Ovary (tissue), 9 donors: Measurements from ENCODE around the gene LCK. TPM values are rescaled to one million over a fixed set of nuclear protein-coding genes. Genes with fewer than 3 reads are reported as not detected.

ENCODE experiments used
- DNase-seq, 5 donors: peaks; one replicate each; pipeline ENCODE4 v3.0.0-alpha.2; 2019 to 2020
- H3K27ac ChIP-seq, 2 donors: fragments of 200-600 bp; one replicate each; pipeline versions ENCODE4 v1.5.1 to v1.8.0; 2019 to 2022
- H3K27me3 ChIP-seq: fragments of 200-600 bp; one replicate; pipeline ENCODE4 v1.8.0; 2022
- H3K36me3 ChIP-seq: fragments of 200-600 bp; sonication (generic); one replicate; pipeline ENCODE4 v1.5.1; 2019
- H3K4me1 ChIP-seq: one replicate; pipeline ENCODE4 v1.8.1; 2013; ENCODE audit warnings: mild to moderate bottlenecking, moderate library complexity; ENCODE audit not compliant: insufficient read depth
- H3K4me3 ChIP-seq: fragments of 200-600 bp; sonication (generic); one replicate; pipeline ENCODE4 v1.5.1; 2017
- H3K9me3 ChIP-seq, 2 donors: fragments of 200-600 bp in 1 of 2; sonication (generic) in 1 of 2; one replicate each; pipeline versions ENCODE4 v1.5.1 to v1.8.1; 2013 to 2019; ENCODE audit warnings: mild to moderate bottlenecking in 1 of 2, moderate library complexity in 1 of 2
- EP300 ChIP-seq: sonication (generic); formaldehyde crosslinking; IDR thresholded peaks from one replicate; pipeline ENCODE4 v1.6.1; 2017; ENCODE audit warnings: antibody characterized with exemption
- POLR2A ChIP-seq: fragments of 450-650 bp; IDR thresholded peaks from one replicate; pipeline ENCODE4 v1.6.1; 2017; ENCODE audit warnings: antibody characterized with exemption, mild to moderate bottlenecking, moderate library complexity
- WGBS, 3 donors: extraction: QIAGEN DNeasy Blood & Tissue Kit in 1 of 3; methylation state at CpG; one replicate each; pipeline versions ENCODE4 v1.1.5 to v1.1.7; 2013 to 2017; 5-methylcytosine and 5-hydroxymethylcytosine counted together
- intact Hi-C, 4 donors: fragments of 100-400 bp; cut with DNase I; formaldehyde crosslinking; loops; one replicate each; pipeline versions ENCODE4 v1.11.0 to v1.15.1; 2022 to 2023
- polyA plus RNA-seq, 2 donors: library from polyadenylated mRNA; stranded (reverse); fragments of 200-250 nt in 1 of 2; fragments of 350-450 nt in 1 of 2; fragmentation: Illumina TruSeq in 1 of 2; extraction: RNeasy Lipid Tissue Mini Kit (QIAGEN cat#74804) in 1 of 2; gene quantifications; one replicate each; pipeline ENCODE4 v1.2.3, GENCODE V29; 2013 to 2014
- total RNA-seq, 7 donors: library from RNA; depleted of rRNA in 2 of 7; stranded (reverse); fragments of >200 nt in 2 of 7; fragmentation: NEBNext Ultra II Directional in 3 of 7; extraction: Animal tissue kit (Norgen Biotek cat#: 25700) in 3 of 7; gene quantifications; one replicate each; pipeline versions ENCODE4 v1.1.0 to v1.2.4, GENCODE V29; 2016 to 2023
- TF ChIP-seq, protein P1 (sequence below), 3 donors: fragments of 450-650 bp in 2 of 3; fragments of 200-600 bp in 1 of 3; IDR thresholded peaks; one replicate each; pipeline versions ENCODE4 v1.5.1 to v1.8.0; 2016 to 2022; ENCODE audit warnings: antibody characterized with exemption in 3 of 3, mild to moderate bottlenecking in 1 of 3
- donor health status: DM: no; HTN: no; CAD: no; lungs with moderate emphysema.
- donor health status: DM: no; HTN: no; CAD: no.
- donor health status: Bipolar disorder and iron deficiency.
- donor health status: DM: yes; HTN: yes; CAD: no.
- donor health status: DM: no; HTN: no; CAD: no.
- donor health status: DM: yes; HTN: yes; CAD: no.

The LCK gene
- total and polyA plus RNA-seq, 9 donors, result 0.35 to 2.8 (median 0.92) TPM

DNA sequence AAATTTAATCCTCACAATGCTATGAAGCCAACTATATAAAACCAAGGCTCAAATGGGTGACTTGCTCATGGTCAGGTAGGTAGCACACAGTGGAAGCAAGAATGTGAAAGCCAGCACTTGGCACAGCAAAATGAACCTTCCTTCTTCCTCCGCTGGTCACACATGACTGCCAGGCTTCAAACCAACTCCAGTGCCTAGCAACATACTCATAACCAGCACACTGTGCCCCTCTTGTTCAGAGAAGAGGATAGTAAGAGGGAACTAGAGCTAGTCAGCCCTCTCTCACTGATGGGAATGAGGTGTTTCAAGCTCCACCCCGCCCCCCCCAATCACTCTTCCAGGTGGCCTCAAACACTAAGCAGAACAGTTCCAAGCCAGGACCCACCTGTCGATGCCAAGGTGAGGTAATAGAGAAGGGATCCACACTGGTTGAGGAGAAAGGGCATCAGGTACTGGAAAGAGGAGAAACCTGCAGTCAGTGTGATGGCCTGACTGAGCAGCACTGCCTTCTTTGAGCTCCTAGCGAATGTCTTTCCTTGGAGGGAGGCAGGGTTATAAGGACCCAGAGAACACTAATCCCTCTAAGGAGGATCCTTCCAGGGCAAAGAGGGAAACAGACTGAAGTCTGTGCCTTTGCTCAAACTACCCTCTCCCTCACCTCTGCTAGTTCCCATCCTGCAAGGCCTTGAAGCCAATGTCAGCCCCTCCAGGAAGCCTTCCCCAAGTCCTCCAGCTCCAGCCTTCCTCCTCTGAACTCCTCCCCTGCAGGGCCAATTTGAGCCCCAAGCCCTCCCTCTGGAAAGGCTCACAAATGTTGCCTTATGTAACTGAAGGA, 30.1 kb upstream of the LCK start:
- H3K27ac ChIP-seq, result no peak overlapping the region
- H3K9me3 ChIP-seq, result no peaks in the 10 kb centered on the region
- H3K4me1 ChIP-seq, result peaks cover 9% of the 10 kb centered on the region
- no peaks in the 10 kb centered on the region for H3K27me3 ChIP-seq
- TF ChIP-seq POLR2A, result no peak
- TF ChIP-seq, protein P1, sequence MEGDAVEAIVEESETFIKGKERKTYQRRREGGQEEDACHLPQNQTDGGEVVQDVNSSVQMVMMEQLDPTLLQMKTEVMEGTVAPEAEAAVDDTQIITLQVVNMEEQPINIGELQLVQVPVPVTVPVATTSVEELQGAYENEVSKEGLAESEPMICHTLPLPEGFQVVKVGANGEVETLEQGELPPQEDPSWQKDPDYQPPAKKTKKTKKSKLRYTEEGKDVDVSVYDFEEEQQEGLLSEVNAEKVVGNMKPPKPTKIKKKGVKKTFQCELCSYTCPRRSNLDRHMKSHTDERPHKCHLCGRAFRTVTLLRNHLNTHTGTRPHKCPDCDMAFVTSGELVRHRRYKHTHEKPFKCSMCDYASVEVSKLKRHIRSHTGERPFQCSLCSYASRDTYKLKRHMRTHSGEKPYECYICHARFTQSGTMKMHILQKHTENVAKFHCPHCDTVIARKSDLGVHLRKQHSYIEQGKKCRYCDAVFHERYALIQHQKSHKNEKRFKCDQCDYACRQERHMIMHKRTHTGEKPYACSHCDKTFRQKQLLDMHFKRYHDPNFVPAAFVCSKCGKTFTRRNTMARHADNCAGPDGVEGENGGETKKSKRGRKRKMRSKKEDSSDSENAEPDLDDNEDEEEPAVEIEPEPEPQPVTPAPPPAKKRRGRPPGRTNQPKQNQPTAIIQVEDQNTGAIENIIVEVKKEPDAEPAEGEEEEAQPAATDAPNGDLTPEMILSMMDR (IDR thresholded peaks at IDR 0.05), result no peak
- no peak for TF ChIP-seq EP300
- WGBS, 3 donors, result 86 to 95% (median 91%) methylated on average over 4 of the region's 4 CpGs
- intact Hi-C loops, result no loop called here
- H3K36me3 ChIP-seq, result no peaks in the 10 kb centered on the region
- no peak for DNase-seq
- peak overlapping the region; percentile 95 for H3K4me3 ChIP-seq

DNA sequence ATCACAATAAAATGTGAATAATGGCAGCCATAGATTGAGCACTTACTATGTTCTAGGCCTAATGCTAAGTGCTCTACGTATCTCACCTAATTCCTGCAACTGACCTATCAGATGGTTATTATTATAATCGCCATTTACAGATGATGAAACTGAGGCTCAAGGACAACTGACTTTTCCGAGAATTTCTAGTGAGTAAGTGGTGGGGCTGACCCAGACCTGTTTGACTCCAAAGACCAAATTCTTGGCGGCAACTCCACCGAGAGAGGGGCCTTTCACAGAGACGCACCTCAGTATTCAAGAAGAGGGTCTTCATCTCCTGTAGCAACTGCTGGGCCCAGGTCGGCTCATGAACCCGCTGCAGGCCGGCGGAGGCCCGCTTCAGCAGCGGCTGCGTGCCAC, 29.5 kb upstream of the LCK start:
- no peak for TF ChIP-seq POLR2A
- TF ChIP-seq, protein P1 (IDR thresholded peaks at IDR 0.05), result no peak
- TF ChIP-seq EP300, result no peak
- 1 to 4% (median 1%) methylated on average over 13 of the region's 13 CpGs for WGBS, 3 donors
- Histone ChIP-seq H3K9me3 (no peaks in the 10 kb centered on the region), H3K4me3 (peak overlapping the region; percentile 95), H3K27ac (no peak overlapping the region), H3K4me1 (peaks cover 9% of the 10 kb centered on the region), H3K27me3 (no peaks in the 10 kb centered on the region), H3K36me3 (no peaks in the 10 kb centered on the region)
- intact Hi-C loops, result no loop called here
- no peak for DNase-seq

DNA sequence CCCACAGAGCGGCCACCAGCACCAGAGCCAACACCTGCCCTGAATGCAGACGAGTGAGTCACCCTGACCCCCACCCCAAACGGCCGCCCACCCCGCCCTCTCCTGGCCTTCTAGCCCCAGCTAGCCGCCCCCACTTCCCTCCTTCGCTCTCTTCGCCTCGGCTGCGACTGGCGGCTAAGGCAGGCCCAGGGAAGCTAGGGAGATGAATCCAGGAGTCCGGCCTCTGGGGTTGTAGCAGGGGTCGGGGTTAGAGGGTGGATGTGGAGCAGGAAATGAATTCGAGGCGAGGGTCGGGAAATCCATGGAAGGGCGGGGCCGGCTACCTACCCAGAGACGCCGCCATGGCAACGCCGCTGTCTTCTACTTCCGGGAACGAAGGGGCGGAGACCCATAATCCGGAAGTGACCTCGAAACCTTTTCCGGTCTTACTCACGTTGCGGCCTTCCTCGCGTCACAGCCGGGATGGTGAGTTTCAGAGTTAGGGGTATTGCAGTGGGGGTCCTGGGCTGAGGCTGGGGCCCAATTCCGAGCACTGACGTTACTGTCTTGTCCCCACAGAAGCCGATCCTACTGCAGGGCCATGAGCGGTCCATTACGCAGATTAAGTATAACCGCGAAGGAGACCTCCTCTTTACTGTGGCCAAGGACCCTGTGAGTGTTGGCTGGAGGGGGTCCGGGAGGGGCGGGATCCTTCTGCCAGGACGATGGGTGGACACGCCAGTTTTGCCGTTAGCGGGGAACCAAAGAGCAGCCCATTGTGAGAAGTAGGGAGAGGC, 28.9 kb upstream of the LCK start, which contains the start of the genes EIF3I and TMEM234:
Gene EIF3I (plus strand): TSS at position 428 of the 776 bp plus-strand sequence. CDS start 35 bp downstream, at position 463.
Gene TMEM234 (minus strand): TSS at position 374 of the 776 bp plus-strand sequence. CDS start 31 bp downstream, at position 343.
- Histone ChIP-seq H3K36me3 (no peaks in the 10 kb centered on the region), H3K27ac (peak within 1 kb of the TSS; percentile 42 to 67), H3K9me3 (no peaks in the 10 kb centered on the region), H3K27me3 (no peaks in the 10 kb centered on the region), H3K4me3 (peak within 1 kb of the TSS; percentile 95), H3K4me1 (peaks cover 9% of the 10 kb centered on the region)
- TF ChIP-seq, protein P1 (IDR thresholded peaks at IDR 0.05), result no peak
- TF ChIP-seq POLR2A (peak; percentile 97), EP300 (peak; percentile 91)
- 0% methylated on average over 46 of the region's 46 CpGs for WGBS, 3 donors
- peak; percentile 90 to 95 (median 91) for DNase-seq
- intact Hi-C loops, result no loop called here

DNA sequence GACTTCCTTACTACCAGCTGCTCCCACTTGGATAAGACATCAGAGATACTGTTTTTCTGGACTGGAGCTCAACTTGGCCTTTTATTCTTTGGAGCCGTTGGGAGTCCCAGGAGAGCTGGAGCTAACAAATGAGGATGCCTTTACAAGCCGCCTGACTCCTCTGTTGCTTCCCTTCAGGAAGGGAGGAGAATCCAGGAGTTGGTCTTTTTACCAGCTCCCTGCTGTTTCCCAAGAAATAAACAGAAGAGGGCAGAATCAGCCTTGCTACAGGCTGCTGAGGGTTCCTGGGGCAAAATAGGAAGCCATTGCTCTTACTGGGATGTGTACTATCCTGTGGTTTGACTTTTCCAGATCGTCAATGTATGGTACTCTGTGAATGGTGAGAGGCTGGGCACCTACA, 27.4 kb upstream of the LCK start:
- DNase-seq, result no peak
- TF ChIP-seq POLR2A (no peak), EP300 (no peak)
- TF ChIP-seq, protein P1 (IDR thresholded peaks at IDR 0.05), result no peak
- H3K9me3 ChIP-seq, result no peaks in the 10 kb centered on the region
- H3K27ac ChIP-seq, result peak overlapping the region in 1 of 2 donors; percentile 67
- intact Hi-C loops, result no loop called here
- WGBS, 3 donors, result 46 to 69% (median 65%) methylated on average over 3 of the region's 3 CpGs
- no peaks in the 10 kb centered on the region for H3K27me3 ChIP-seq
- peaks cover 9% of the 10 kb centered on the region for H3K4me1 ChIP-seq
- H3K4me3 ChIP-seq, result no peak overlapping the region
- H3K36me3 ChIP-seq, result no peaks in the 10 kb centered on the region
